Measurements from ENCODE around the gene TENM4.

TENM4 gene

GRCh38 chr11:79417069-79417920, 23.5 kb downstream of the TENM4 start:
- no peak for DNase-seq

GRCh38 chr11:79415912-79416311, 24.9 kb downstream of the TENM4 start:
- DNase-seq, result no peak

GRCh38 chr11:79415411-79415810, 25.4 kb downstream of the TENM4 start:
- no peak for DNase-seq

- DNase-seq, result no peak
These were observed 26.0 kb downstream of the TENM4 start for GRCh38 chr11:79414644-79415317.

GRCh38 chr11:79414041-79414440, 26.8 kb downstream of the TENM4 start:
- DNase-seq, result no peak

- no peak for DNase-seq
These were observed 27.6 kb downstream of the TENM4 start for GRCh38 chr11:79413268-79413667.

GRCh38 chr11:79412761-79413160, 28.1 kb downstream of the TENM4 start:
- DNase-seq, result no peak

GRCh38 chr11:79409330-79409729, 31.5 kb downstream of the TENM4 start:
- DNase-seq, result no peak

- DNase-seq, result peak; percentile 44
These were observed 34.5 kb downstream of the TENM4 start for GRCh38 chr11:79406376-79406775.

- no peak for DNase-seq
These were observed 36.0 kb downstream of the TENM4 start for GRCh38 chr11:79404806-79405205.

GRCh38 chr11:79404325-79404724, 36.5 kb downstream of the TENM4 start:
- DNase-seq, result peak; percentile 85

- DNase-seq, result no peak
These were observed 37.0 kb downstream of the TENM4 start for GRCh38 chr11:79403839-79404238.

GRCh38 chr11:79402912-79403311, 37.9 kb downstream of the TENM4 start:
- DNase-seq, result no peak

- DNase-seq, result peak; percentile 12
These were observed 40.0 kb downstream of the TENM4 start for GRCh38 chr11:79400717-79401330.

GRCh38 chr11:79400206-79400605, 40.6 kb downstream of the TENM4 start:
- no peak for DNase-seq

GRCh38 chr11:79397252-79397651, 43.6 kb downstream of the TENM4 start:
- no peak for DNase-seq

GRCh38 chr11:79396674-79397073, 44.2 kb downstream of the TENM4 start:
- peak; percentile 14 for DNase-seq

- DNase-seq, result no peak
These were observed 44.8 kb downstream of the TENM4 start for GRCh38 chr11:79396001-79396400.

- DNase-seq, result no peak
These were observed 47.3 kb downstream of the TENM4 start for GRCh38 chr11:79393362-79394043.

GRCh38 chr11:79392161-79392560, 48.7 kb downstream of the TENM4 start:
- no peak for DNase-seq

- peak; percentile 39 for DNase-seq
These were observed 49.9 kb downstream of the TENM4 start for GRCh38 chr11:79390923-79391322.

GRCh38 chr11:79390477-79390876, 50.4 kb downstream of the TENM4 start:
- DNase-seq, result no peak

GRCh38 chr11:79388201-79388600, 52.6 kb downstream of the TENM4 start:
- no peak for DNase-seq
